Heart right ventricle (tissue), 16 donors: ENCODE data around the gene EXOSC1. TPM values are rescaled to one million over a fixed set of nuclear protein-coding genes. Genes with fewer than 3 reads are reported as not detected.

Experiments used
- ATAC-seq, 8 donors: fragments of 200-7000 bp; cut with Tn5 transposase; one replicate each; pipeline ENCODE4 v1.9.1; 2020; ENCODE audit warnings: mild to moderate bottlenecking in 8 of 8, moderate library complexity in 8 of 8, moderate number of reproducible peaks in 1 of 8
- DNase-seq, 2 donors: peaks; one replicate each; pipeline ENCODE4 v3.0.0-alpha.2; 2020
- H3K27ac ChIP-seq, 10 donors: fragments of 200-600 bp; sonication (generic) in 2 of 10; one replicate each; pipeline versions ENCODE4 v1.5.0 to v1.8.0; 2020 to 2022; ENCODE audit warnings: mild to moderate bottlenecking in 3 of 10
- H3K27me3 ChIP-seq, 7 donors: fragments of 200-600 bp; one replicate each; pipeline ENCODE4 v1.8.0; 2021 to 2022; ENCODE audit warnings: mild to moderate bottlenecking in 2 of 7
- H3K36me3 ChIP-seq, 9 donors: fragments of 200-600 bp; sonication (generic) in 1 of 9; one replicate each; pipeline versions ENCODE4 v1.5.0 to v1.8.0; 2020 to 2022; ENCODE audit warnings: mild to moderate bottlenecking in 2 of 9
- H3K4me1 ChIP-seq, 9 donors: fragments of 200-600 bp; sonication (generic) in 1 of 9; one replicate each; pipeline versions ENCODE4 v1.5.0 to v1.8.0; 2020 to 2022; ENCODE audit warnings: mild to moderate bottlenecking in 4 of 9
- H3K4me3 ChIP-seq, 10 donors: fragments of 200-600 bp; sonication (generic) in 2 of 10; one replicate each; pipeline versions ENCODE4 v1.5.0 to v1.8.0; 2020 to 2022; ENCODE audit warnings: mild to moderate bottlenecking in 7 of 10, moderate library complexity in 2 of 10
- H3K9me3 ChIP-seq, 11 donors: fragments of 200-600 bp in 10 of 11; sonication (generic) in 2 of 11; one replicate each; pipeline versions ENCODE4 v1.5.0 to v1.8.0; 2013 to 2022; ENCODE audit warnings: mild to moderate bottlenecking in 2 of 11, control low read depth in 1 of 11, moderate library complexity in 1 of 11
- CTCF ChIP-seq, 9 donors: fragments of 200-600 bp; sonication (generic) in 2 of 9; IDR thresholded peaks; one replicate each; pipeline versions ENCODE4 v1.5.0 to v1.8.0; 2021 to 2022; ENCODE audit warnings: antibody characterized with exemption in 9 of 9, mild to moderate bottlenecking in 5 of 9, moderate library complexity in 1 of 9
- WGBS, 2 donors: extraction: QIAGEN DNeasy Blood & Tissue Kit; methylation state at CpG; one replicate each; pipeline ENCODE4 v1.1.7; 2013; ENCODE audit warnings: inconsistent platforms in 1 of 2; 5-methylcytosine and 5-hydroxymethylcytosine counted together
- intact Hi-C, 10 donors: fragments of 100-400 bp; cut with DNase I; formaldehyde crosslinking; loops; one replicate each; pipeline versions ENCODE4 v1.11.1 to v1.14.2; 2022
- polyA plus RNA-seq, 2 donors: library from polyadenylated mRNA; stranded (reverse); fragments of 200-250 nt; gene quantifications; one replicate each; pipeline ENCODE4 v1.2.3, GENCODE V29; 2013
- total RNA-seq, 10 donors: library from RNA; stranded (reverse); fragmentation: NEBNext Ultra II Directional in 3 of 10; extraction: Animal tissue kit (Norgen Biotek cat#: 25700) in 3 of 10; gene quantifications; one replicate each; pipeline versions ENCODE4 v1.2.1 to v1.2.4, GENCODE V29; 2021 to 2023
- donor health status: Arrhythmogenic right ventricular cardiomyopathy.
- donor health status: ischemic (EF 13 %, LVEDD 7.1; RV severe dilation, severe dysfunction).
- donor health status: healthy with polysubstance abuse.
- donor health status: DM: no; HTN: yes; CAD: no.
- donor health status: DM: no; HTN: no; CAD: no.
- donor health status: ischemic (EF 25% LVEDD 6.9; RV normal size, moderate dysfunction).
- donor health status: ischemic (EF 25% LVEDD 5.7; RV mildly dilated, moderate dysfunction).
- donor health status: healthy.
- donor health status: DM: yes; HTN: yes; CAD: no.
- donor health status: Ischemic cardiomyopathy.
- donor health status: ischemic (EF 35%, LVEDD 5.7; RV mildly dilated, moderate dysfunction).
- donor health status: nonischemic (EF 11% LVEDD 7.7; RV severe dilation, severe dysfunction).
- donor health status: DM: yes; HTN: yes; CAD: no.
- donor health status: PGD.
- donor health status: ischemic (EF 29% LVEDD 5.4; RV normal size, mild dysfunction).
- donor health status: nonischemic (EF 23%, LVEDD 6.1; RV moderate dilation, normal function).

EXOSC1 gene
- total and polyA plus RNA-seq, 12 donors: 11.7 to 31.3 (median 15.8) TPM

- no peak for TF ChIP-seq CTCF (IDR thresholded peaks at IDR 0.05)
- intact Hi-C loops: no loop called here
- Histone ChIP-seq H3K4me3 (no peak overlapping the region), H3K27ac (no peak overlapping the region), H3K27me3 (no peaks in the 10 kb centered on the region), H3K36me3 (peaks cover 0 to 92% (median 30%) of the 10 kb centered on the region in 9 donors), H3K9me3 (no peaks in the 10 kb centered on the region), H3K4me1 (peaks cover 0 to 11% (median 0%) of the 10 kb centered on the region in 9 donors)
- DNase-seq (no peak), ATAC-seq (peak in 2 of 8 donors; percentile 9 to 46)
- WGBS, 2 donors: 91 to 93% methylated on average over 5 of the region's 5 CpGs
Observed at GRCh38 chr10:97388152-97388551, 57.7 kb downstream of the EXOSC1 start.

Other genes starting within 250 kb of the EXOSC1 start
- 1 to 10 TPM; 2.3 to 6.2 (median 3.6) TPM for gene ARHGAP19, start 153.4 kb downstream of the EXOSC1 start, total RNA-seq
- 1 to 10 TPM; 1.5 to 1.7 TPM for gene ARHGAP19, start 153.4 kb downstream of the EXOSC1 start, polyA plus RNA-seq
- 1 to 10 TPM; 2.3 to 6.6 (median 3.1) TPM for gene FRAT1, start 126.7 kb downstream of the EXOSC1 start, total RNA-seq
- 1 to 10 TPM; 1.3 to 1.5 TPM for gene FRAT1, start 126.7 kb downstream of the EXOSC1 start, polyA plus RNA-seq
- 10 to 100 TPM in 1 of 10 donors, 1 to 10 TPM in 9; 3.9 to 11.0 (median 5.8) TPM for gene FRAT2, start 111.3 kb downstream of the EXOSC1 start, total RNA-seq
- gene FRAT2, start 111.3 kb downstream of the EXOSC1 start, polyA plus RNA-seq: 1 to 10 TPM; 2.9 to 4.5 TPM
- gene RRP12, start 44.7 kb downstream of the EXOSC1 start, total RNA-seq: 10 to 100 TPM; 11.1 to 30.5 (median 20.8) TPM
- gene RRP12, start 44.7 kb downstream of the EXOSC1 start, polyA plus RNA-seq: 10 to 100 TPM; 29.3 to 46.6 TPM
- 100 to 1,000 TPM; 187 to 389 (median 246) TPM for gene PGAM1, start 19.8 kb downstream of the EXOSC1 start, total RNA-seq
- gene PGAM1, start 19.8 kb downstream of the EXOSC1 start, polyA plus RNA-seq: 100 to 1,000 TPM in 1 of 2 donors, 10 to 100 TPM in 1; 21.5 to 323 TPM
- gene ZDHHC16, start 169 bp upstream of the EXOSC1 start, total RNA-seq: 10 to 100 TPM; 13.4 to 27.3 (median 18.4) TPM
- 10 to 100 TPM; 21.1 to 49.6 TPM for gene ZDHHC16, start 169 bp upstream of the EXOSC1 start, polyA plus RNA-seq
- gene MMS19, start 52.4 kb upstream of the EXOSC1 start, total RNA-seq: 10 to 100 TPM; 34.7 to 49.1 (median 43.8) TPM
- 10 to 100 TPM; 44.0 to 64.9 TPM for gene MMS19, start 52.4 kb upstream of the EXOSC1 start, polyA plus RNA-seq
- gene UBTD1, start 52.9 kb upstream of the EXOSC1 start, total RNA-seq: 10 to 100 TPM; 13.6 to 34.0 (median 20.5) TPM
- 10 to 100 TPM; 36.5 to 56.0 TPM for gene UBTD1, start 52.9 kb upstream of the EXOSC1 start, polyA plus RNA-seq
- 100 to 1,000 TPM in 6 of 10 donors, 10 to 100 TPM in 4; 46.3 to 395 (median 133) TPM for gene ANKRD2, start 126.8 kb upstream of the EXOSC1 start, total RNA-seq
- 100 to 1,000 TPM; 248 to 370 TPM for gene ANKRD2, start 126.8 kb upstream of the EXOSC1 start, polyA plus RNA-seq
- gene HOGA1, start 138.4 kb upstream of the EXOSC1 start, total RNA-seq: 10 to 100 TPM in 9 of 10 donors, 1 to 10 TPM in 1; 8.9 to 42.5 (median 17.4) TPM
- 10 to 100 TPM; 30.4 to 58.3 TPM for gene HOGA1, start 138.4 kb upstream of the EXOSC1 start, polyA plus RNA-seq
- 1 to 10 TPM in 3 of 10 donors, under 1 TPM in 5, not detected in 2; 0.20 to 1.7 (median 0.73) TPM for gene C10orf62, start 143.7 kb upstream of the EXOSC1 start, total RNA-seq
- gene C10orf62, start 143.7 kb upstream of the EXOSC1 start, polyA plus RNA-seq: 1 to 10 TPM; 1.1 to 2.4 TPM
- 10 to 100 TPM in 8 of 10 donors, 1 to 10 TPM in 2; 4.4 to 17.1 (median 12.8) TPM for gene MORN4, start 187.5 kb upstream of the EXOSC1 start, total RNA-seq
- gene MORN4, start 187.5 kb upstream of the EXOSC1 start, polyA plus RNA-seq: 10 to 100 TPM; 16.0 to 17.6 TPM
- gene PI4K2A, start 194.7 kb upstream of the EXOSC1 start, total RNA-seq: 10 to 100 TPM in 9 of 10 donors, 1 to 10 TPM in 1; 9.4 to 18.5 (median 14.2) TPM
- 10 to 100 TPM in 1 of 2 donors, 1 to 10 TPM in 1; 5.3 to 20.7 TPM for gene PI4K2A, start 194.7 kb upstream of the EXOSC1 start, polyA plus RNA-seq
- 10 to 100 TPM in 3 of 10 donors, 1 to 10 TPM in 7; 6.5 to 12.9 (median 9.1) TPM for gene AVPI1, start 241.2 kb upstream of the EXOSC1 start, total RNA-seq
- gene AVPI1, start 241.2 kb upstream of the EXOSC1 start, polyA plus RNA-seq: 10 to 100 TPM in 1 of 2 donors, 1 to 10 TPM in 1; 5.3 to 41.0 TPM